ENCODE data around the gene IFT27.

- no peak for TF ChIP-seq TEAD4 (IDR thresholded peaks at IDR 0.05)
- TF ChIP-seq TAF1 (IDR thresholded peaks at IDR 0.05; ENCODE audit: low read depth): no peak
- no peak for TF ChIP-seq REST (IDR thresholded peaks at IDR 0.05; ENCODE audit: low read depth)
- no peak for TF ChIP-seq ZBTB7A (IDR thresholded peaks at IDR 0.05; ENCODE audit: low read depth)
- no peak for TF ChIP-seq EP300 (IDR thresholded peaks at IDR 0.05; ENCODE audit: borderline replicate concordance)
- TF ChIP-seq YY1 (IDR thresholded peaks at IDR 0.05; ENCODE audit: low read depth): no peak
- TF ChIP-seq NFIC (IDR thresholded peaks at IDR 0.05): no peak
- TF ChIP-seq MAX (IDR thresholded peaks at IDR 0.05): no peak
- no peak for TF ChIP-seq RAD21 (IDR thresholded peaks at IDR 0.05; ENCODE audit: low read depth)
- no peak for TF ChIP-seq CREB1 (IDR thresholded peaks at IDR 0.05; ENCODE audit: low read depth)
These were observed 47.9 kb downstream of the IFT27 start for GRCh38 chr22:36727927-36728488.
